WI38 (cell line): ENCODE results near the gene PDIK1L.
"Not testable (repeated sequence)": the region's sequence is repeated elsewhere in the genome, so short reads cannot be mapped to it uniquely, and the experiment has no call there.

Experiments
- H3K4me3 ChIP-seq: 2 replicates; pipeline ENCODE4 v1.5.1; 2011; ENCODE audit warnings: low read depth, mild to moderate bottlenecking, control low read depth, low read length
- CTCF ChIP-seq: IDR thresholded peaks from 2 replicates; pipeline ENCODE4 v1.5.1; 2012; ENCODE audit warnings: low read depth, mild to moderate bottlenecking, control low read depth, low read length

The PDIK1L gene

GRCh38 chr1:26098602-26099001, 13.0 kb upstream of the PDIK1L start:
- TF ChIP-seq CTCF, result no peak
- H3K4me3 ChIP-seq, result no peak overlapping the region

- no peak overlapping the region for H3K4me3 ChIP-seq
- TF ChIP-seq CTCF, result no peak
Measured at GRCh38 chr1:26099780-26100179, 11.8 kb upstream of the PDIK1L start.

GRCh38 chr1:26100204-26100603, 11.4 kb upstream of the PDIK1L start:
- not testable (repeated sequence) for H3K4me3 ChIP-seq

GRCh38 chr1:26102119-26102518, 9.5 kb upstream of the PDIK1L start:
- no peak for TF ChIP-seq CTCF
- no peak overlapping the region for H3K4me3 ChIP-seq

GRCh38 chr1:26102526-26102925, 9.1 kb upstream of the PDIK1L start:
- no peak for TF ChIP-seq CTCF
- H3K4me3 ChIP-seq, result no peak overlapping the region

GRCh38 chr1:26105226-26105548, 6.4 kb upstream of the PDIK1L start:
- H3K4me3 ChIP-seq, result not testable (repeated sequence)

GRCh38 chr1:26109229-26110164, 2.1 kb upstream of the PDIK1L start:
- TF ChIP-seq CTCF, result no peak
- H3K4me3 ChIP-seq, result no peak overlapping the region

- TF ChIP-seq CTCF, result no peak
- peak overlapping the region; percentile 92 for H3K4me3 ChIP-seq
Measured at GRCh38 chr1:26110731-26111529, 694 bp upstream of the PDIK1L start.
